ENCODE data around the gene AAMP. TPM values are rescaled to one million over a fixed set of nuclear protein-coding genes. Genes with fewer than 3 reads are reported as not detected.

AAMP gene
- total and polyA plus RNA-seq, 2 experiments from 2014 or later = 140 to 179 TPM

- Histone ChIP-seq H3K9me2 (replicated peaks; ENCODE audit: insufficient read depth) (no peaks in the 10 kb centered on the region), H2AFZ (no peak overlapping the region), H3K4me3 (peak overlapping the region; percentile 17), H3K27ac (peak overlapping the region; percentile 76), H3K4me2 (peak overlapping the region; percentile 94), H3K4me1 (ENCODE audit: insufficient read depth) (peaks cover 21% of the 10 kb centered on the region), H3K79me2 (peaks cover 43% of the 10 kb centered on the region), H4K20me1 (ENCODE audit: insufficient read depth, poor library complexity, severe bottlenecking) (peaks cover 7% of the 10 kb centered on the region), H3K27me3 (no peaks in the 10 kb centered on the region), H3K9me3 (ENCODE audit: low read depth) (no peaks in the 10 kb centered on the region), H3K36me3 (replicated peaks; ENCODE audit: insufficient read depth, low read depth) (no peaks in the 10 kb centered on the region)
- peak; percentile 38 for DNase-seq (ENCODE audit: low spot score)
- TF ChIP-seq EZH2phosphoT487 (IDR thresholded peaks at IDR 0.05; ENCODE audit: low read depth, severe bottlenecking, unreplicated experiment) = no peak
- TF ChIP-seq EZH2 (IDR thresholded peaks at IDR 0.05; ENCODE audit: borderline replicate concordance) = no peak
- no peak for TF ChIP-seq CTCF (IDR thresholded peaks at IDR 0.05; ENCODE audit: poor library complexity)
- WGBS (ENCODE audit: low lambda C conversion rate, missing lambda C conversion rate) = 63% methylated on average over 4 of the region's 4 CpGs
Measured at GRCh38 chr2:218271487-218271797, 1.5 kb upstream of the AAMP start.

GRCh38 chr2:218270721-218271486 lies 967 bp upstream of the AAMP start:
- TF ChIP-seq EZH2 (IDR thresholded peaks at IDR 0.05; ENCODE audit: borderline replicate concordance) = no peak
- no peak for TF ChIP-seq CTCF (IDR thresholded peaks at IDR 0.05; ENCODE audit: poor library complexity)
- no peak for TF ChIP-seq EZH2phosphoT487 (IDR thresholded peaks at IDR 0.05; ENCODE audit: low read depth, severe bottlenecking, unreplicated experiment)
- no peak overlapping the region for H2AFZ ChIP-seq
- peak overlapping the region; percentile 17 for H3K4me3 ChIP-seq
- no peaks in the 10 kb centered on the region for H3K36me3 ChIP-seq (replicated peaks; ENCODE audit: insufficient read depth, low read depth)
- peak; percentile 52 for DNase-seq (ENCODE audit: low spot score)
- peaks cover 43% of the 10 kb centered on the region for H3K79me2 ChIP-seq
- no peaks in the 10 kb centered on the region for H3K27me3 ChIP-seq
- WGBS (ENCODE audit: low lambda C conversion rate, missing lambda C conversion rate) = 8% methylated on average over 23 of the region's 23 CpGs
- peak overlapping the region; percentile 94 for H3K4me2 ChIP-seq
- no peaks in the 10 kb centered on the region for H3K9me2 ChIP-seq (replicated peaks; ENCODE audit: insufficient read depth)
- H3K9me3 ChIP-seq (ENCODE audit: low read depth) = no peaks in the 10 kb centered on the region
- peaks cover 21% of the 10 kb centered on the region for H3K4me1 ChIP-seq (ENCODE audit: insufficient read depth)
- peak overlapping the region; percentile 76 for H3K27ac ChIP-seq
- H4K20me1 ChIP-seq (ENCODE audit: insufficient read depth, poor library complexity, severe bottlenecking) = peaks cover 7% of the 10 kb centered on the region

GRCh38 chr2:218267259-218267658 lies 2.7 kb downstream of the AAMP start:
- no peak overlapping the region for H3K27ac ChIP-seq
- peaks cover 37% of the 10 kb centered on the region for H3K4me1 ChIP-seq (ENCODE audit: insufficient read depth)
- H3K79me2 ChIP-seq = peaks cover 48% of the 10 kb centered on the region
- no peaks in the 10 kb centered on the region for H3K9me3 ChIP-seq (ENCODE audit: low read depth)
- 96% methylated on average over 6 of the region's 6 CpGs for WGBS (ENCODE audit: low lambda C conversion rate, missing lambda C conversion rate)
- H4K20me1 ChIP-seq (ENCODE audit: insufficient read depth, poor library complexity, severe bottlenecking) = peaks cover 7% of the 10 kb centered on the region
- TF ChIP-seq CTCF (IDR thresholded peaks at IDR 0.05; ENCODE audit: poor library complexity) (no peak), EZH2 (IDR thresholded peaks at IDR 0.05; ENCODE audit: borderline replicate concordance) (no peak), EZH2phosphoT487 (IDR thresholded peaks at IDR 0.05; ENCODE audit: low read depth, severe bottlenecking, unreplicated experiment) (no peak)
- no peak for DNase-seq (ENCODE audit: low spot score)
- H3K36me3 ChIP-seq (replicated peaks; ENCODE audit: insufficient read depth, low read depth) = no peaks in the 10 kb centered on the region
- H3K4me2 ChIP-seq = no peak overlapping the region
- H2AFZ ChIP-seq = no peak overlapping the region
- H3K9me2 ChIP-seq (replicated peaks; ENCODE audit: insufficient read depth) = no peaks in the 10 kb centered on the region
- no peak overlapping the region for H3K4me3 ChIP-seq
- no peaks in the 10 kb centered on the region for H3K27me3 ChIP-seq

Data from hepatocyte (in vitro differentiated cells).